Upper lobe of left lung (tissue), 6 donors: ENCODE data around the gene LAMA3. TPM values are rescaled to one million over a fixed set of nuclear protein-coding genes. Genes with fewer than 3 reads are reported as not detected.
A peak's percentile ranks its signal among the peaks of the same experiment; 100 is the strongest.

Experiments
- ATAC-seq, 2 donors: fragments of 200-7000 bp; cut with Tn5 transposase; one replicate each; pipeline ENCODE4 v1.9.1; 2022; ENCODE audit warnings: mild to moderate bottlenecking in 2 of 2, moderate library complexity in 2 of 2; ENCODE audit not compliant: low FRiP score in 2 of 2
- DNase-seq, 2 donors: peaks; one replicate each; pipeline ENCODE4 v3.0.0-alpha.2; 2019 to 2020
- H3K27ac ChIP-seq, 4 donors: fragments of 200-600 bp; sonication (generic); one replicate each; pipeline ENCODE4 v1.5.1; 2016 to 2019
- H3K27me3 ChIP-seq, 4 donors: fragments of 200-600 bp; sonication (generic); one replicate each; pipeline ENCODE4 v1.5.1; 2017 to 2019
- H3K36me3 ChIP-seq, 4 donors: fragments of 200-600 bp; sonication (generic); one replicate each; pipeline ENCODE4 v1.5.1; 2016 to 2019
- H3K4me1 ChIP-seq, 4 donors: fragments of 200-600 bp; sonication (generic); one replicate each; pipeline ENCODE4 v1.5.1; 2018 to 2019
- H3K4me3 ChIP-seq, 4 donors: fragments of 200-600 bp; sonication (generic); one replicate each; pipeline ENCODE4 v1.5.1; 2017 to 2019; ENCODE audit warnings: mild to moderate bottlenecking in 2 of 4, moderate library complexity in 1 of 4
- H3K9me3 ChIP-seq, 4 donors: fragments of 200-600 bp; sonication (generic); one replicate each; pipeline ENCODE4 v1.5.1; 2018 to 2019
- CTCF ChIP-seq, 6 experiments: fragments of 450-650 bp in 4 of 6; fragments of 200-600 bp in 2 of 6; sonication (generic) in 2 of 6; IDR thresholded peaks; one replicate each; pipeline ENCODE4 v1.5.1; 2016 to 2019; ENCODE audit warnings: antibody characterized with exemption in 6 of 6
- EP300 ChIP-seq, 4 donors: sonication (generic); formaldehyde crosslinking; IDR thresholded peaks; one replicate each; pipeline ENCODE4 v1.5.1; 2017; ENCODE audit warnings: antibody characterized with exemption in 4 of 4, control low read depth in 2 of 4
- POLR2A ChIP-seq, 4 donors: fragments of 450-650 bp; IDR thresholded peaks; one replicate each; pipeline ENCODE4 v1.5.1; 2016 to 2017; ENCODE audit warnings: antibody characterized with exemption in 4 of 4, mild to moderate bottlenecking in 2 of 4
- POLR2AphosphoS5 ChIP-seq, 2 donors: sonication (generic); formaldehyde crosslinking; IDR thresholded peaks; one replicate each; pipeline ENCODE4 v1.5.1; 2017; ENCODE audit warnings: antibody characterized with exemption in 2 of 2
- WGBS, 2 donors: methylation state at CpG; one replicate each; pipeline ENCODE4 v1.1.5; 2017 to 2018; 5-methylcytosine and 5-hydroxymethylcytosine counted together
- total RNA-seq, 6 donors: library from RNA; depleted of rRNA in 4 of 6; stranded (reverse); fragments of >200 nt in 4 of 6; gene quantifications; one replicate each; pipeline versions ENCODE4 v1.1.0 to v1.2.1, GENCODE V29; 2016 to 2021
- donor health status: DM: no; HTN: no; CAD: no; lungs with moderate emphysema.
- donor health status: DM: no; HTN: yes; CAD: no; lungs with severe emphysema.

Gene LAMA3
- total RNA-seq, 6 donors from 2014 or later = 88.2 to 202 (median 141) TPM

DNA sequence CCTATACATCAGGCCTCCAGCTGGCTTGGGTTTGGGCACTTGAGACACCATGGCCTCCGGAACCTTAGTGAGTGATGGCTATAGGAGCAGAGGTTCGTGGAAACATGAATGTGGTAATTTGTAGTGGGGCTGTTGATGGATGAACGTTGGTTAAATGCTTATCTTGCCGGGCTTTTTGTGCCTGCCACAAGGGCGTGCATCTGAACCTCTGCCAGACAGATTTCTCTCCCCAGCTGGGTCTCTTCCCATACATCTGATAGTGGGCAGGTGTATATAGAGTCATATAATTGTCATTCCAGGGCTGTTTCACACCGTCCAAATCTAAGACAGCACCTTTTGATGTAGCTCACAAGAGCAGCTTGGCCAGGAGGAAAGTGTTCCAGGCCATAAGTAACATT, 14.7 kb downstream of the LAMA3 start:
- H3K27me3 ChIP-seq = no peaks in the 10 kb centered on the region
- no peaks in the 10 kb centered on the region for H3K4me1 ChIP-seq
- ATAC-seq (no peak), DNase-seq (no peak)
- 43 to 54% methylated on average over 6 of the region's 6 CpGs for WGBS, 2 donors
- no peaks in the 10 kb centered on the region for H3K36me3 ChIP-seq
- H3K27ac ChIP-seq = no peak overlapping the region
- no peak overlapping the region for H3K4me3 ChIP-seq
- TF ChIP-seq POLR2A (IDR thresholded peaks at IDR 0.05) (no peak), CTCF (IDR thresholded peaks at IDR 0.05) (no peak), POLR2AphosphoS5 (IDR thresholded peaks at IDR 0.05) (no peak), EP300 (IDR thresholded peaks at IDR 0.05) (no peak)
- peaks cover 0 to 9% (median 5%) of the 10 kb centered on the region in 4 donors for H3K9me3 ChIP-seq

DNA sequence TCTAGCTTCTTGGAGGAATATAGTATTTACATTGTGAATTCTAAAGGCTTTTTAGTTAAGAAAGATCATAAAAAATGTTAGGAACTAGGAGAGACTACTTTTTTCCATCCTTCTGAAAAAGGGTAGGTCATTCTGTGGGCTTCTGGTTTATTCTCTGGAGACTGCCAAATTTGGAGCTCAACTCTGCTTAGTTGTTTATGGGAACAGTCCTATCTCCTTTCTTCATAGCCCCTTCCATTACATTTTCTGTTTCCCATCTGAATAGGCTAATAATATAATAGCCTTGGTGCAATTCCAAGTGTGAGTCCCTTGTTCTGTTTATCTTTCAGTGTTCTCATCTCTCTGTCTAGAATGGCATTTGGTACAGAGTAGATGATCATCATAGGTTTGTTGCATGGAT, 15.6 kb downstream of the LAMA3 start:
- Histone ChIP-seq H3K27me3 (no peaks in the 10 kb centered on the region), H3K4me1 (no peaks in the 10 kb centered on the region), H3K4me3 (no peak overlapping the region), H3K9me3 (peaks cover 0 to 9% (median 5%) of the 10 kb centered on the region in 4 donors), H3K36me3 (no peaks in the 10 kb centered on the region), H3K27ac (no peak overlapping the region)
- DNase-seq = no peak
- ATAC-seq = no peak
- TF ChIP-seq EP300 (IDR thresholded peaks at IDR 0.05) (no peak), POLR2AphosphoS5 (IDR thresholded peaks at IDR 0.05) (no peak), POLR2A (IDR thresholded peaks at IDR 0.05) (no peak), CTCF (IDR thresholded peaks at IDR 0.05) (no peak)

DNA sequence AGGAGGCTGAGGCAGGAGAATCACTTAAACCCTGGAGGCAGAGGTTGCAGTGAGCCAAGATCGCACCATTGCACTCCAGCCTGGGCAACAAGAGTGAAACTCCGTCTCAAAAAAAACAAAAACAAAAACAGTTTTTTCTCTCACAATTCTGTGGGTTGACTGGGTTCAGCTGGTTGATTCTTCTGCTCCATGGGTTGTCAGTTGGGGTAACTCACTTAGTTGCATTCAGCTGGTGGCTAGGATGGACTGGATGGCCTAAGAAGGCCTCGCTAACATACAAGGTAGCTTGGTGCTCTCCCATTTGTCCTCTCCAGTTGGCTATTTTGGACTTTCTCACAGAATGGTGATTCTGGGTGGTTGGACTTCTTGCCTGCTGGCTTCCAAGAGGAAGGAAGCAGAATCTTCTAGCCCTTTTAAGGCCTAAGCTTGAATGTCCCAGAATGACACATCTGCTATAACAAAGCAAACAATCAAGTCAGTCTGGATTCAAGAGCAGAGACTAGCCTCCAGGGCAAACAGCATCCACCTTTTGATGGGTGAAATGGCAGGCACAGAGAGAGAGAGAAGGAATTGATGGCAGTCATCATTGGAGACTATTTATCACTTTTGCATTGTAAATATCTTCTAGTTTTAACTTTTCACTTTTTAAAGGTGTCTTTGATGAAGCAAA, 17.9 kb downstream of the LAMA3 start:
- Histone ChIP-seq H3K4me3 (no peak overlapping the region), H3K36me3 (no peaks in the 10 kb centered on the region), H3K9me3 (peaks cover 0 to 9% (median 5%) of the 10 kb centered on the region in 4 donors), H3K27me3 (no peaks in the 10 kb centered on the region), H3K4me1 (no peaks in the 10 kb centered on the region), H3K27ac (no peak overlapping the region)
- ATAC-seq = no peak
- WGBS, 2 donors = 88 to 89% methylated on average over 3 of the region's 3 CpGs
- TF ChIP-seq EP300 (IDR thresholded peaks at IDR 0.05) (no peak), CTCF (IDR thresholded peaks at IDR 0.05) (no peak), POLR2A (IDR thresholded peaks at IDR 0.05) (no peak), POLR2AphosphoS5 (IDR thresholded peaks at IDR 0.05) (no peak)
- DNase-seq = no peak

DNA sequence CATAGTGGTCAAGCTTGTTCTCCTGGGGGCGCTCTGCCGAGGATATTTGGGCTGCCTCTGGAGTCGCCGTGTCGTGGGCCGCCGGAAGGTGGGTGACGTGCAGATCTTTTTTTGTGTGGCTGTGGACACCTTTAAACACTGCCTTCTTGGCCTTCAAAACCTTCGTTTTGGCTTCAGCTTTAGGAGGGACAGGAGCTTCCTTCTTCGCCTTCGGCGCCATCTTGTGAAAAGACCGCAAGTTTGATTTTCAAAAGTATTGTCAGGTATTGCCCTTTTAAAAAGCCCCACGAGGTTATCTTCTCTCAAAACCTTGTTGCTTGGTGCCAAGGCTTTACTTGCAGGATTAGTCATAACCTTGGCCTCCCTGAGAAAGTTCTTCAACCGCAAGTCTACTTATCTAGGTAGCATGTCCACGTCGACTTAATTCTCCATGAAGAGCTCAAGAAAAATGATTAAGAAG, 20.8 kb downstream of the LAMA3 start:
- no peaks in the 10 kb centered on the region for H3K27me3 ChIP-seq
- no peak overlapping the region for H3K4me3 ChIP-seq
- DNase-seq = peak in 1 of 2 donors; percentile 42
- ATAC-seq = no peak
- TF ChIP-seq CTCF (IDR thresholded peaks at IDR 0.05) = no peak
- TF ChIP-seq EP300 (IDR thresholded peaks at IDR 0.05) = no peak
- no peak for TF ChIP-seq POLR2AphosphoS5 (IDR thresholded peaks at IDR 0.05)
- no peak for TF ChIP-seq POLR2A (IDR thresholded peaks at IDR 0.05)
- H3K27ac ChIP-seq = no peak overlapping the region
- peaks cover 0 to 9% (median 5%) of the 10 kb centered on the region in 4 donors for H3K9me3 ChIP-seq
- WGBS, 2 donors = 84 to 90% methylated on average over 17 of the region's 17 CpGs
- no peaks in the 10 kb centered on the region for H3K4me1 ChIP-seq
- H3K36me3 ChIP-seq = no peaks in the 10 kb centered on the region

GRCh38 chr18:23710946-23711345, 21.7 kb downstream of the LAMA3 start:
- Histone ChIP-seq H3K27me3 (no peaks in the 10 kb centered on the region), H3K4me3 (no peak overlapping the region), H3K27ac (no peak overlapping the region), H3K4me1 (no peaks in the 10 kb centered on the region), H3K9me3 (peaks cover 0 to 9% (median 5%) of the 10 kb centered on the region in 4 donors), H3K36me3 (no peaks in the 10 kb centered on the region)
- DNase-seq = no peak
- no peak for ATAC-seq
- TF ChIP-seq EP300 (IDR thresholded peaks at IDR 0.05) (no peak), POLR2AphosphoS5 (IDR thresholded peaks at IDR 0.05) (no peak), CTCF (IDR thresholded peaks at IDR 0.05) (no peak), POLR2A (IDR thresholded peaks at IDR 0.05) (no peak)
- 90 to 95% methylated on average over 1 of the region's 1 CpG for WGBS, 2 donors
